Ovary (tissue), 9 donors: Measurements from ENCODE around the gene NUAK1. TPM values are rescaled to one million over a fixed set of nuclear protein-coding genes. Genes with fewer than 3 reads are reported as not detected.
A peak's percentile ranks its signal among the peaks of the same experiment; 100 is the strongest.

Experiments
- DNase-seq, 5 donors: peaks; one replicate each; pipeline ENCODE4 v3.0.0-alpha.2; 2019 to 2020
- H3K27ac ChIP-seq, 2 donors: fragments of 200-600 bp; one replicate each; pipeline versions ENCODE4 v1.5.1 to v1.8.0; 2019 to 2022
- H3K27me3 ChIP-seq: fragments of 200-600 bp; one replicate; pipeline ENCODE4 v1.8.0; 2022
- H3K36me3 ChIP-seq: fragments of 200-600 bp; sonication (generic); one replicate; pipeline ENCODE4 v1.5.1; 2019
- H3K4me1 ChIP-seq: one replicate; pipeline ENCODE4 v1.8.1; 2013; ENCODE audit warnings: mild to moderate bottlenecking, moderate library complexity; ENCODE audit not compliant: insufficient read depth
- H3K4me3 ChIP-seq: fragments of 200-600 bp; sonication (generic); one replicate; pipeline ENCODE4 v1.5.1; 2017
- H3K9me3 ChIP-seq, 2 donors: fragments of 200-600 bp in 1 of 2; sonication (generic) in 1 of 2; one replicate each; pipeline versions ENCODE4 v1.5.1 to v1.8.1; 2013 to 2019; ENCODE audit warnings: mild to moderate bottlenecking in 1 of 2, moderate library complexity in 1 of 2
- EP300 ChIP-seq: sonication (generic); formaldehyde crosslinking; IDR thresholded peaks from one replicate; pipeline ENCODE4 v1.6.1; 2017; ENCODE audit warnings: antibody characterized with exemption
- POLR2A ChIP-seq: fragments of 450-650 bp; IDR thresholded peaks from one replicate; pipeline ENCODE4 v1.6.1; 2017; ENCODE audit warnings: antibody characterized with exemption, mild to moderate bottlenecking, moderate library complexity
- WGBS, 3 donors: extraction: QIAGEN DNeasy Blood & Tissue Kit in 1 of 3; methylation state at CpG; one replicate each; pipeline versions ENCODE4 v1.1.5 to v1.1.7; 2013 to 2017; 5-methylcytosine and 5-hydroxymethylcytosine counted together
- intact Hi-C, 4 donors: fragments of 100-400 bp; cut with DNase I; formaldehyde crosslinking; loops; one replicate each; pipeline versions ENCODE4 v1.11.0 to v1.15.1; 2022 to 2023
- polyA plus RNA-seq, 2 donors: library from polyadenylated mRNA; stranded (reverse); fragments of 200-250 nt in 1 of 2; fragments of 350-450 nt in 1 of 2; fragmentation: Illumina TruSeq in 1 of 2; extraction: RNeasy Lipid Tissue Mini Kit (QIAGEN cat#74804) in 1 of 2; gene quantifications; one replicate each; pipeline ENCODE4 v1.2.3, GENCODE V29; 2013 to 2014
- total RNA-seq, 7 donors: library from RNA; depleted of rRNA in 2 of 7; stranded (reverse); fragments of >200 nt in 2 of 7; fragmentation: NEBNext Ultra II Directional in 3 of 7; extraction: Animal tissue kit (Norgen Biotek cat#: 25700) in 3 of 7; gene quantifications; one replicate each; pipeline versions ENCODE4 v1.1.0 to v1.2.4, GENCODE V29; 2016 to 2023
- TF ChIP-seq, protein P1 (sequence below), 3 donors: fragments of 450-650 bp in 2 of 3; fragments of 200-600 bp in 1 of 3; IDR thresholded peaks; one replicate each; pipeline versions ENCODE4 v1.5.1 to v1.8.0; 2016 to 2022; ENCODE audit warnings: antibody characterized with exemption in 3 of 3, mild to moderate bottlenecking in 1 of 3
- donor health status: DM: no; HTN: no; CAD: no; lungs with moderate emphysema.
- donor health status: DM: no; HTN: no; CAD: no.
- donor health status: Bipolar disorder and iron deficiency.
- donor health status: DM: yes; HTN: yes; CAD: no.
- donor health status: DM: no; HTN: no; CAD: no.
- donor health status: DM: yes; HTN: yes; CAD: no.

The NUAK1 gene
- total and polyA plus RNA-seq, 9 donors, result 2.8 to 22.2 (median 12.0) TPM

DNA sequence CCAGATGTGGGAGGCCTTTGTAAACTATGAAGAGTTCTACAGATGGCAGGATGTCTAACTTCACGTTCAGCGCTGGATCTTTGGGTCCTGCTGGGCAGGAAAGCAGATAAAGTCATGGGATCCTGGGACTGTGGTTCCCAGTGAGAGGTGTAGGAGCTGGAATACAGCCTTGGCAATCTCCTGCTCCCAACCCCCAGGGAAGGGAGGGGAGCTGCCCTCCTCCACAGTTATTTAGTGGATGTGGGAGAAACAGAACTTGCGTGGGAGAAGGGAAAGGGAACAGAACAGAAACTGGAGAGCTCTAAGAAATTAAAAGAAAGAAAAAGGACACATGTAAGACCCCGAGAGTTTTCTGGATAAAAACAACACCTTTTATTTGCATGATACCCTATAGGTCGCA is 37.0 kb downstream of the NUAK1 start:
- TF ChIP-seq, protein P1, sequence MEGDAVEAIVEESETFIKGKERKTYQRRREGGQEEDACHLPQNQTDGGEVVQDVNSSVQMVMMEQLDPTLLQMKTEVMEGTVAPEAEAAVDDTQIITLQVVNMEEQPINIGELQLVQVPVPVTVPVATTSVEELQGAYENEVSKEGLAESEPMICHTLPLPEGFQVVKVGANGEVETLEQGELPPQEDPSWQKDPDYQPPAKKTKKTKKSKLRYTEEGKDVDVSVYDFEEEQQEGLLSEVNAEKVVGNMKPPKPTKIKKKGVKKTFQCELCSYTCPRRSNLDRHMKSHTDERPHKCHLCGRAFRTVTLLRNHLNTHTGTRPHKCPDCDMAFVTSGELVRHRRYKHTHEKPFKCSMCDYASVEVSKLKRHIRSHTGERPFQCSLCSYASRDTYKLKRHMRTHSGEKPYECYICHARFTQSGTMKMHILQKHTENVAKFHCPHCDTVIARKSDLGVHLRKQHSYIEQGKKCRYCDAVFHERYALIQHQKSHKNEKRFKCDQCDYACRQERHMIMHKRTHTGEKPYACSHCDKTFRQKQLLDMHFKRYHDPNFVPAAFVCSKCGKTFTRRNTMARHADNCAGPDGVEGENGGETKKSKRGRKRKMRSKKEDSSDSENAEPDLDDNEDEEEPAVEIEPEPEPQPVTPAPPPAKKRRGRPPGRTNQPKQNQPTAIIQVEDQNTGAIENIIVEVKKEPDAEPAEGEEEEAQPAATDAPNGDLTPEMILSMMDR (IDR thresholded peaks at IDR 0.05), result no peak
- TF ChIP-seq POLR2A, result no peak
- no peak for TF ChIP-seq EP300
- peak in 2 of 5 donors; percentile 31 to 44 for DNase-seq
- Histone ChIP-seq H3K4me1 (peaks cover 7% of the 10 kb centered on the region), H3K36me3 (no peaks in the 10 kb centered on the region), H3K27ac (no peak overlapping the region), H3K9me3 (no peaks in the 10 kb centered on the region), H3K27me3 (no peaks in the 10 kb centered on the region), H3K4me3 (no peak overlapping the region)
- intact Hi-C loops, result no loop called here
- 24 to 39% (median 27%) methylated on average over 5 of the region's 5 CpGs for WGBS, 3 donors

DNA sequence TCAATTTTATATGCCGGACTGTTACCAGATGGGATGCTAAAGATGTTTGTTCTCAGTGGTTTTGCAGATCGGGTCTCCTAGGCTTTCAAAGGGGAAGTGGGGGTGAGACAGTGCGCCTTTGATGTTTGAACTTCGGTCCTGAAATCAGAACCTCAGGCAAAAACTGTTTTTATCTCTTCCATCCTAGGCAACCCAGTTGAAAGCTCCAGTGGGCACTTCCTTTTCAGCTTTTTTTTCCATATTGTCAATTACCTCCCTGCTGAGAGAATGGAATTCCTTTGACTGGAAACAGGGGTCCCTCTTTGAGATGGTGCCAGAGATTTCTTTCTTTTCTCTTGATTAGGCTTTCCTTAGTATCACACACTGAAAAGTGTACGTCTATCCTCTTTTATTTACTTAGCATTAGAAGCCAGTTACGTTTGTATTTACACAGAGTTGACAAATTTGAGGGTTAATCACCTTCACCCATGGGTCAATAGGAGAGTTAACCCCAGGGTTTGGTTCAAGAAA is 40.0 kb downstream of the NUAK1 start:
- no peak overlapping the region for H3K27ac ChIP-seq
- 79 to 88% (median 85%) methylated on average over 6 of the region's 6 CpGs for WGBS, 3 donors

DNA sequence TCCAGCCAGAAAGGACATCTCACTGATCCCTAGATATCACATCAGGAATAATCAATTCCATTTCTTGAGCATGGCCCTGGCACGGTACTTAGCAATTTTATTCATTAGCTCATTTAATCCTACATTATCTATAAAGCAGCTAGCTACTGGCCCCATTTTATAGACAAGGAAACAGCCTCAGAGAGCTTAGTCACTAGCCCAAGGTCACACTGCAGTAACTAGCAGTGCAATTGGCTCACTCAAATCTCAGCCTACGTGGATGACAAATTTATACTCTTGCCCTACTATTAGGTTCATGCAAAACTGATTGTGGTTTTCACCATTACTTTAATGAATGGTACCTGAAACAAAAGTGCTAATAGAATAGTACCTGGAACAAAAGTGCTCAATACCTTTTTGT is 41.7 kb downstream of the NUAK1 start:
- H3K27me3 ChIP-seq, result no peaks in the 10 kb centered on the region
- WGBS, 3 donors, result 41 to 45% (median 43%) methylated on average over 2 of the region's 2 CpGs
- no peaks in the 10 kb centered on the region for H3K36me3 ChIP-seq
- TF ChIP-seq EP300, result no peak
- TF ChIP-seq, protein P1 (IDR thresholded peaks at IDR 0.05), result no peak
- no peak overlapping the region for H3K27ac ChIP-seq
- intact Hi-C loops, result no loop called here
- H3K9me3 ChIP-seq, result no peaks in the 10 kb centered on the region
- DNase-seq, result no peak
- H3K4me3 ChIP-seq, result no peak overlapping the region
- H3K4me1 ChIP-seq, result peaks cover 11% of the 10 kb centered on the region

More for the DNA sequence above, 40.0 kb downstream of the NUAK1 start:
- Histone ChIP-seq H3K9me3 (no peaks in the 10 kb centered on the region), H3K4me1 (peaks cover 11% of the 10 kb centered on the region), H3K36me3 (no peaks in the 10 kb centered on the region), H3K27me3 (no peaks in the 10 kb centered on the region), H3K4me3 (no peak overlapping the region)
- TF ChIP-seq, protein P1 (IDR thresholded peaks at IDR 0.05), result no peak
- TF ChIP-seq EP300 (no peak), POLR2A (no peak)
- intact Hi-C loops, result no loop called here
- DNase-seq, result no peak

DNA sequence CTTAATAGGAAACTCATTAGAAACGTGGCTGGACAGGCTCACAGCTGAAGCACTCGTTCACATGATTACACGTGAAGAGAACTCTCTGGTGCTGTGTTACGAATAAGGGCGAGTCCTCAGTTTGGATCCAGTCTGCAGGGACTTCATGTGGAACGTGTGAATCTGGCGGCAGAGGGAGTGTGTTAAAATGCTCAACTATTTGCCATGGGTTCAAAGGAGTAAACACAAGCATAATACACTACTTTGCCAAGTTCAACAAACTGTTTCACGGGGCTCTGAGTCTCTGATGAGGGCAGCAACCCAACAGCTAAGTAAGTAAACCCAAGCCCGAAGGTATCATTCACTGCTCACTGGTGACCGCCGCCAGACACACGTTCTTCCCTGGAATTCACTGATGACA is 42.4 kb downstream of the NUAK1 start:
- Histone ChIP-seq H3K9me3 (no peaks in the 10 kb centered on the region), H3K27me3 (no peaks in the 10 kb centered on the region), H3K36me3 (no peaks in the 10 kb centered on the region), H3K27ac (peak overlapping the region in 1 of 2 donors; percentile 21), H3K4me3 (no peak overlapping the region), H3K4me1 (peaks cover 13% of the 10 kb centered on the region)
- TF ChIP-seq, protein P1 (IDR thresholded peaks at IDR 0.05), result no peak
- no peak for TF ChIP-seq POLR2A
- no peak for TF ChIP-seq EP300
- intact Hi-C loops, result no loop called here
- peak in 1 of 5 donors; percentile 28 for DNase-seq
- 7 to 12% (median 8%) methylated on average over 12 of the region's 12 CpGs for WGBS, 3 donors
